Tibial nerve (tissue), 3 donors: ENCODE data around the gene SCAI.

Source experiments
- CTCF ChIP-seq, 5 experiments: fragments of 200-600 bp in 3 of 5; fragments of 450-650 bp in 2 of 5; sonication (generic) in 3 of 5; IDR thresholded peaks; one replicate each; pipeline ENCODE4 v1.5.1; 2016 to 2019; ENCODE audit warnings: antibody characterized with exemption in 5 of 5, mild to moderate bottlenecking in 3 of 5, moderate library complexity in 2 of 5
- POLR2A ChIP-seq, 2 donors: fragments of 450-650 bp; IDR thresholded peaks; one replicate each; pipeline ENCODE4 v1.6.1; 2017; ENCODE audit warnings: antibody characterized with exemption in 2 of 2, mild to moderate bottlenecking in 2 of 2, moderate library complexity in 2 of 2

- TF ChIP-seq CTCF (IDR thresholded peaks at IDR 0.05), result no peak
- no peak for TF ChIP-seq POLR2A (IDR thresholded peaks at IDR 0.05)
These were observed 2.1 kb downstream of the SCAI start for GRCh38 chr9:125141251-125141650.
